NB4 (cell line): ENCODE results near the gene MFGE8.

Experiments
- CTCF ChIP-seq: IDR thresholded peaks from one replicate; pipeline ENCODE4 v1.5.1; 2012; ENCODE audit warnings: low read depth, low read length
- POLR2A ChIP-seq: IDR thresholded peaks from 2 replicates; pipeline ENCODE4 v1.6.1; 2011; ENCODE audit warnings: mild to moderate bottlenecking; ENCODE audit not compliant: insufficient read length; ENCODE audit errors: extremely low read depth

GRCh38 chr15:88932271-88932874 lies 19.2 kb upstream of the MFGE8 start:
- no peak for TF ChIP-seq CTCF
- no peak for TF ChIP-seq POLR2A
